Naive B cell (primary cell): ENCODE data around the gene CD33. TPM values are rescaled to one million over a fixed set of nuclear protein-coding genes. Genes with fewer than 3 reads are reported as not detected.
"Not testable (repeated sequence)": the region's sequence is repeated elsewhere in the genome, so short reads cannot be mapped to it uniquely, and the experiment has no call there.

Experiments
- ATAC-seq, 2 donors: fragments of 150-1000 bp; cut with Tn5 transposase; 2 replicates each; pipeline ENCODE4 v1.10.0; 2021; ENCODE audit warnings: low read depth in 2 of 2, mild to moderate bottlenecking in 2 of 2, moderate library complexity in 2 of 2
- DNase-seq: peaks from one replicate; pipeline ENCODE4 v3.0.0; 2022
- H3K27ac Mint-ChIP-seq, 6 donors: one replicate each; pipeline ENCODE4 v1.8.0; 2020 to 2022; ENCODE audit warnings: mild to moderate bottlenecking in 6 of 6, mixed read lengths in 6 of 6, moderate library complexity in 5 of 6, inconsistent platforms in 2 of 6
- H3K27me3 Mint-ChIP-seq, 3 donors: one replicate each; pipeline ENCODE4 v1.8.0; 2021 to 2022; ENCODE audit warnings: mixed read lengths in 3 of 3, mild to moderate bottlenecking in 1 of 3
- H3K36me3 Mint-ChIP-seq, 2 donors: one replicate each; pipeline ENCODE4 v1.8.0; 2020 to 2022; ENCODE audit warnings: mixed read lengths in 2 of 2, inconsistent platforms in 1 of 2, mild to moderate bottlenecking in 1 of 2
- H3K4me1 Mint-ChIP-seq, 3 donors: one replicate each; pipeline ENCODE4 v1.8.0; 2020 to 2022; ENCODE audit warnings: mixed read lengths in 3 of 3, inconsistent platforms in 1 of 3, mild to moderate bottlenecking in 1 of 3, moderate library complexity in 1 of 3
- H3K4me3 Mint-ChIP-seq, 8 donors: one replicate each; pipeline ENCODE4 v1.8.0; 2020 to 2022; ENCODE audit warnings: mild to moderate bottlenecking in 8 of 8, mixed read lengths in 8 of 8, moderate library complexity in 8 of 8, inconsistent platforms in 2 of 8
- H3K9me3 Mint-ChIP-seq, 7 donors: one replicate each; pipeline ENCODE4 v1.8.0; 2020 to 2022; ENCODE audit warnings: mixed read lengths in 7 of 7, mild to moderate bottlenecking in 5 of 7, inconsistent platforms in 2 of 7, moderate library complexity in 1 of 7
- polyA plus RNA-seq, 6 donors: library from polyadenylated mRNA; unstranded; fragments of 300-500 nt; fragmentation: Illumina TruSeq; gene quantifications; one replicate each; pipeline ENCODE4 v1.2.3, GENCODE V29; 2021; ENCODE audit warnings: low read depth in 6 of 6

The CD33 gene
- polyA plus RNA-seq, 6 donors from 2014 or later: 0.60 to 3.6 (median 0.85) TPM; not detected in 2

GRCh38 chr19:51195316-51195586, 29.6 kb upstream of the CD33 start:
- no peaks in the 10 kb centered on the region for H3K9me3 Mint-ChIP-seq
- no peak overlapping the region for H3K4me3 Mint-ChIP-seq
- ATAC-seq (no peak), DNase-seq (no peak)
- H3K27ac Mint-ChIP-seq: no peak overlapping the region
- no peaks in the 10 kb centered on the region for H3K36me3 Mint-ChIP-seq
- no peaks in the 10 kb centered on the region for H3K4me1 Mint-ChIP-seq
- peaks cover 10 to 23% (median 11%) of the 10 kb centered on the region in 3 donors for H3K27me3 Mint-ChIP-seq

- peaks cover 11 to 26% (median 13%) of the 10 kb centered on the region in 3 donors for H3K27me3 Mint-ChIP-seq
- H3K9me3 Mint-ChIP-seq: no peaks in the 10 kb centered on the region
- H3K4me1 Mint-ChIP-seq: no peaks in the 10 kb centered on the region
- H3K27ac Mint-ChIP-seq: no peak overlapping the region
- ATAC-seq (no peak), DNase-seq (no peak)
- no peak overlapping the region for H3K4me3 Mint-ChIP-seq
- peaks cover 0 to under 1% of the 10 kb centered on the region in 2 donors for H3K36me3 Mint-ChIP-seq
Observed at GRCh38 chr19:51195616-51196015, 29.3 kb upstream of the CD33 start.

- peaks cover 11 to 32% (median 19%) of the 10 kb centered on the region in 3 donors for H3K27me3 Mint-ChIP-seq
- DNase-seq (no peak), ATAC-seq (no peak)
- no peaks in the 10 kb centered on the region for H3K4me1 Mint-ChIP-seq
- no peaks in the 10 kb centered on the region for H3K9me3 Mint-ChIP-seq
- H3K4me3 Mint-ChIP-seq: no peak overlapping the region
- peaks cover 0 to 5% of the 10 kb centered on the region in 2 donors for H3K36me3 Mint-ChIP-seq
- no peak overlapping the region for H3K27ac Mint-ChIP-seq
Observed at GRCh38 chr19:51196181-51196580, 28.7 kb upstream of the CD33 start.

- Mint-ChIP-seq H3K9me3 (no peaks in the 10 kb centered on the region), H3K27ac (no peak overlapping the region), H3K27me3 (peaks cover 11 to 32% (median 27%) of the 10 kb centered on the region in 3 donors), H3K36me3 (peaks cover 0 to 5% of the 10 kb centered on the region in 2 donors), H3K4me1 (no peaks in the 10 kb centered on the region), H3K4me3 (no peak overlapping the region)
- DNase-seq (no peak), ATAC-seq (no peak)
Observed at GRCh38 chr19:51198641-51199040, 26.2 kb upstream of the CD33 start.

- no peaks in the 10 kb centered on the region for H3K9me3 Mint-ChIP-seq
- peak overlapping the region in 1 of 8 donors; percentile 66 for H3K4me3 Mint-ChIP-seq
- H3K27me3 Mint-ChIP-seq: peaks cover 6 to 32% (median 27%) of the 10 kb centered on the region in 3 donors
- DNase-seq: no peak
- no peak for ATAC-seq
- peaks cover 0 to 5% of the 10 kb centered on the region in 2 donors for H3K36me3 Mint-ChIP-seq
- H3K4me1 Mint-ChIP-seq: no peaks in the 10 kb centered on the region
- H3K27ac Mint-ChIP-seq: no peak overlapping the region
Observed at GRCh38 chr19:51200071-51200666, 24.7 kb upstream of the CD33 start.

GRCh38 chr19:51201712-51202111, 23.2 kb upstream of the CD33 start:
- peaks cover 0 to 5% of the 10 kb centered on the region in 2 donors for H3K36me3 Mint-ChIP-seq
- H3K27me3 Mint-ChIP-seq: peaks cover 4 to 28% (median 26%) of the 10 kb centered on the region in 3 donors
- DNase-seq (no peak), ATAC-seq (no peak)
- no peaks in the 10 kb centered on the region for H3K4me1 Mint-ChIP-seq
- no peaks in the 10 kb centered on the region for H3K9me3 Mint-ChIP-seq
- no peak overlapping the region for H3K27ac Mint-ChIP-seq
- H3K4me3 Mint-ChIP-seq: no peak overlapping the region

- peaks cover 0 to 5% of the 10 kb centered on the region in 2 donors for H3K36me3 Mint-ChIP-seq
- H3K9me3 Mint-ChIP-seq: no peaks in the 10 kb centered on the region
- no peak overlapping the region for H3K27ac Mint-ChIP-seq
- no peaks in the 10 kb centered on the region for H3K4me1 Mint-ChIP-seq
- H3K4me3 Mint-ChIP-seq: no peak overlapping the region
- peaks cover 2 to 43% (median 32%) of the 10 kb centered on the region in 3 donors for H3K27me3 Mint-ChIP-seq
- ATAC-seq: no peak
- no peak for DNase-seq
Observed at GRCh38 chr19:51203916-51204315, 21.0 kb upstream of the CD33 start.

GRCh38 chr19:51204321-51204720, 20.6 kb upstream of the CD33 start:
- no peak overlapping the region for H3K4me3 Mint-ChIP-seq
- H3K4me1 Mint-ChIP-seq: no peaks in the 10 kb centered on the region
- H3K27me3 Mint-ChIP-seq: peaks cover 6 to 43% (median 32%) of the 10 kb centered on the region in 3 donors
- ATAC-seq (no peak), DNase-seq (no peak)
- H3K27ac Mint-ChIP-seq: peak overlapping the region in 1 of 6 donors; percentile 51
- H3K9me3 Mint-ChIP-seq: no peaks in the 10 kb centered on the region
- peaks cover 0 to 5% of the 10 kb centered on the region in 2 donors for H3K36me3 Mint-ChIP-seq

GRCh38 chr19:51207747-51208146, 17.1 kb upstream of the CD33 start:
- no peaks in the 10 kb centered on the region for H3K9me3 Mint-ChIP-seq
- peaks cover 6 to 23% (median 11%) of the 10 kb centered on the region in 3 donors for H3K27me3 Mint-ChIP-seq
- peaks cover 0 to 6% (median 4%) of the 10 kb centered on the region in 3 donors for H3K4me1 Mint-ChIP-seq
- no peak overlapping the region for H3K27ac Mint-ChIP-seq
- ATAC-seq (no peak), DNase-seq (no peak)
- no peak overlapping the region for H3K4me3 Mint-ChIP-seq
- H3K36me3 Mint-ChIP-seq: no peaks in the 10 kb centered on the region

- Mint-ChIP-seq H3K4me1 (peaks cover 0 to 6% (median 4%) of the 10 kb centered on the region in 3 donors), H3K36me3 (no peaks in the 10 kb centered on the region), H3K27me3 (peaks cover 6 to 24% (median 11%) of the 10 kb centered on the region in 3 donors), H3K9me3 (no peaks in the 10 kb centered on the region), H3K27ac (no peak overlapping the region), H3K4me3 (no peak overlapping the region)
- ATAC-seq: no peak
- DNase-seq: no peak
Observed at GRCh38 chr19:51210191-51210784, 14.6 kb upstream of the CD33 start.

- not testable (repeated sequence) for H3K4me3 Mint-ChIP-seq, H3K9me3 Mint-ChIP-seq, ATAC-seq, H3K36me3 Mint-ChIP-seq, DNase-seq, H3K4me1 Mint-ChIP-seq
- Mint-ChIP-seq H3K27me3 (peaks cover 6 to 30% (median 11%) of the 10 kb centered on the region in 3 donors), H3K27ac (peak overlapping the region in 1 of 6 donors; percentile 56)
Observed at GRCh38 chr19:51210874-51211361, 14.0 kb upstream of the CD33 start.

- DNase-seq (no peak), ATAC-seq (no peak)
- Mint-ChIP-seq H3K4me1 (peaks cover 0 to 6% (median 4%) of the 10 kb centered on the region in 3 donors), H3K27ac (no peak overlapping the region), H3K27me3 (peaks cover 8 to 33% (median 15%) of the 10 kb centered on the region in 3 donors), H3K9me3 (peaks cover 0 to 3% (median 0%) of the 10 kb centered on the region in 7 donors), H3K4me3 (no peak overlapping the region), H3K36me3 (peaks cover 0 to 3% of the 10 kb centered on the region in 2 donors)
Observed at GRCh38 chr19:51211833-51212232, 13.0 kb upstream of the CD33 start.

- H3K27ac Mint-ChIP-seq: no peak overlapping the region
- peaks cover 0 to 10% (median 2%) of the 10 kb centered on the region in 7 donors for H3K9me3 Mint-ChIP-seq
- no peak overlapping the region for H3K4me3 Mint-ChIP-seq
- H3K36me3 Mint-ChIP-seq: peaks cover 0 to 5% of the 10 kb centered on the region in 2 donors
- peaks cover 6 to 36% (median 33%) of the 10 kb centered on the region in 3 donors for H3K27me3 Mint-ChIP-seq
- H3K4me1 Mint-ChIP-seq: peaks cover 0 to 6% (median 5%) of the 10 kb centered on the region in 3 donors
- DNase-seq (no peak), ATAC-seq (no peak)
Observed at GRCh38 chr19:51219307-51219706, 5.6 kb upstream of the CD33 start.

- Mint-ChIP-seq H3K4me3 (no peak overlapping the region), H3K9me3 (peaks cover 0 to 10% (median 2%) of the 10 kb centered on the region in 7 donors), H3K4me1 (peaks cover 0 to 7% (median 5%) of the 10 kb centered on the region in 3 donors), H3K27me3 (peaks cover 7 to 39% (median 35%) of the 10 kb centered on the region in 3 donors), H3K27ac (no peak overlapping the region), H3K36me3 (peaks cover 0 to 5% of the 10 kb centered on the region in 2 donors)
- no peak for ATAC-seq
- no peak for DNase-seq
Observed at GRCh38 chr19:51219971-51220370, 4.9 kb upstream of the CD33 start.
